Vagina (tissue), 1 donor: ENCODE measurements around the gene CD1C. TPM values are rescaled to one million over a fixed set of nuclear protein-coding genes. Genes with fewer than 3 reads are reported as not detected.

Experiments
- total RNA-seq: library from RNA; depleted of rRNA; stranded (reverse); fragments of >200 nt; gene quantifications from one replicate; pipeline ENCODE4 v1.2.3, GENCODE V29; 2016

Gene CD1C
- total RNA-seq, 1 donor from 2014 or later: 9.6 TPM

Other genes starting within 250 kb of the CD1C start
- 0.49 TPM for gene CD1D, start 109.0 kb upstream of the CD1C start, total RNA-seq
- gene CD1A, start 35.5 kb upstream of the CD1C start, total RNA-seq: 2.2 TPM
- gene CD1B, start 41.6 kb downstream of the CD1C start, total RNA-seq: not detected
- 2.5 TPM for gene CD1E, start 64.0 kb downstream of the CD1C start, total RNA-seq
- gene OR10T2, start 109.5 kb downstream of the CD1C start, total RNA-seq: not detected
- not detected for gene OR10K2, start 136.3 kb downstream of the CD1C start, total RNA-seq
- gene OR10K1, start 171.9 kb downstream of the CD1C start, total RNA-seq: not detected
- not detected for gene OR10R2, start 182.3 kb downstream of the CD1C start, total RNA-seq